ENCODE results near the gene ESRRB. TPM values are rescaled to one million over a fixed set of nuclear protein-coding genes. Genes with fewer than 3 reads are reported as not detected.

The ESRRB gene
- total and polyA plus RNA-seq, 7 donors: 0.17 to 9.9 (median 2.5) TPM

- Histone ChIP-seq H3K36me3 (ENCODE audit: insufficient read depth in 1 of 2, low read depth in 1 of 2) (no peaks in the 10 kb centered on the region), H3K4me3 (no peak overlapping the region), H3K4me1 (peaks cover 17% of the 10 kb centered on the region), H3K9me3 (no peaks in the 10 kb centered on the region), H3K27ac (no peak overlapping the region), H3K27me3 (ENCODE audit: insufficient read depth in 3 of 3, low read length in 2 of 3) (no peaks in the 10 kb centered on the region)
- no peak for DNase-seq
- intact Hi-C loops (cut with DNase I): no loop called here
- 77 to 79% (median 79%) methylated on average over 4 of the region's 4 CpGs for WGBS, 3 donors
- no peak for ATAC-seq
- TF ChIP-seq CTCF (IDR thresholded peaks at IDR 0.05): no peak
Observed at GRCh38 chr14:76464856-76465255, 88.9 kb downstream of the ESRRB start.

- no peak overlapping the region for H3K4me3 ChIP-seq
- WGBS, 3 donors: 60 to 75% (median 72%) methylated on average over 9 of the region's 9 CpGs
- H3K36me3 ChIP-seq (ENCODE audit: insufficient read depth in 1 of 2, low read depth in 1 of 2): no peaks in the 10 kb centered on the region
- ATAC-seq: no peak
- no peaks in the 10 kb centered on the region for H3K9me3 ChIP-seq
- no peak for TF ChIP-seq CTCF (IDR thresholded peaks at IDR 0.05)
- intact Hi-C loops (cut with DNase I): no loop called here
- no peak for DNase-seq
- no peak overlapping the region for H3K27ac ChIP-seq
- H3K4me1 ChIP-seq: peaks cover 17% of the 10 kb centered on the region
- no peaks in the 10 kb centered on the region for H3K27me3 ChIP-seq (ENCODE audit: insufficient read depth in 3 of 3, low read length in 2 of 3)
Observed at GRCh38 chr14:76465664-76466063, 89.7 kb downstream of the ESRRB start.

DNA sequence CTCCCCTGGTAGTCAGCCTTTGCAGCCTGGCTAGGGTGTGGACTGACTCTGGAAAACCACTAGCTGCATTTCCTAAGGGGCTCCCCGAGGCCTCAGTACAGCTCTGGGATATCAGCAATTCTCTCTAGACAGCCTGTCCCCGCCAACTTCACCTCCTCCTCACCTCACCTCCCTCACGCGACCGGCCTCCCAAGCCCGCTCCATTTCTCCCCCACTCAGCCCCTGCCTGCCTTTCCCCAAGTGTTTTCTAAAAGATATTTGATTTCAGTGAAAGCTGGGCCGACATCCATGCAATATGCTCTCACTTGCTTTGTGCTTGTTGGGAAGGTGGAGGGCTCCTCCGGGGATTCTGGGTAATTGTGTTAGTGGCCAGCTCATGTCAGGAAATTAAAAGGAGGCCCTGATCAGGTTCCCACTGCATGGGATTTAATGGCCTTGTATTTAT is 91.8 kb downstream of the ESRRB start:
- TF ChIP-seq CTCF (IDR thresholded peaks at IDR 0.05): no peak
- WGBS, 3 donors: 25 to 52% (median 34%) methylated on average over 8 of the region's 8 CpGs
- Histone ChIP-seq H3K9me3 (no peaks in the 10 kb centered on the region), H3K36me3 (ENCODE audit: insufficient read depth in 1 of 2, low read depth in 1 of 2) (no peaks in the 10 kb centered on the region), H3K27me3 (ENCODE audit: insufficient read depth in 3 of 3, low read length in 2 of 3) (no peaks in the 10 kb centered on the region), H3K4me3 (no peak overlapping the region), H3K27ac (peak overlapping the region; percentile 36), H3K4me1 (peaks cover 28% of the 10 kb centered on the region)
- intact Hi-C loops (cut with DNase I): no loop called here
- ATAC-seq: peak in 3 of 4 donors; percentile 34 to 68 (median 52)
- DNase-seq: no peak

DNA sequence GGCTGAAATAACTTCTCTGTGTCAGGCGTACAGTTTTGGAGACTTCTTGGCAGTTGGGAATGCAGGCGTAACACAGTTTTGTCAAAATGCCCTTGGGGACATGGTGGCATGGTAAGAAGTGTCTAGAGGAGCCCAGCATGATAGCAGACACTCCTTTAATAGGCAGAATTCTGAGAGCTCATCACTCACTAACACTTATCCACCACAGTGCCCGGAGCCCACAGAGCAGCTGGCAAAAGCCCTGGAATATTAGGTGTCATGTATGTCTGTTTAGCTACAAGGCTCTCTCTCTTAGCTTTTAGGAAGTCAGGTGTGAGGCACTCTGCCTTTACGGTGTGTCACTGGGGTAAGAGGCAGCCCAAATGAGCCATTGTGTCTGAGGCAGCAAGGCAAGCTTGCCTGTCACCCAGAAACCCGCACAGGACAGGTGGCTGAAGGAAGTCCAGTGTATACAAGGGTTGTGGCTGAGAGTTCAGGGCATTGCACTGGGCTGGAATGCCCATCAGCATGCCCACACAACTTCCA is 96.3 kb downstream of the ESRRB start:
- no peak for TF ChIP-seq CTCF (IDR thresholded peaks at IDR 0.05)
- WGBS, 3 donors: 32 to 55% (median 40%) methylated on average over 5 of the region's 5 CpGs
- Histone ChIP-seq H3K4me1 (peaks cover 38% of the 10 kb centered on the region), H3K27ac (peak overlapping the region; percentile 65), H3K9me3 (no peaks in the 10 kb centered on the region), H3K4me3 (no peak overlapping the region), H3K36me3 (ENCODE audit: insufficient read depth in 1 of 2, low read depth in 1 of 2) (no peaks in the 10 kb centered on the region), H3K27me3 (ENCODE audit: insufficient read depth in 3 of 3, low read length in 2 of 3) (no peaks in the 10 kb centered on the region)
- ATAC-seq (peak; percentile 55 to 75 (median 60)), DNase-seq (no peak)
- intact Hi-C loops (cut with DNase I): no loop called here
